Gastroesophageal sphincter (tissue), 3 donors: ENCODE measurements around the gene SPSB3.

Experiments
- POLR2AphosphoS5 ChIP-seq: sonication (generic); formaldehyde crosslinking; IDR thresholded peaks from one replicate; pipeline ENCODE4 v1.6.1; 2017; ENCODE audit warnings: antibody characterized with exemption
- TF ChIP-seq, protein P1 (sequence below), 4 experiments: fragments of 200-600 bp in 2 of 4; fragments of 450-650 bp in 2 of 4; sonication (generic) in 1 of 4; IDR thresholded peaks; one replicate each; pipeline ENCODE4 v1.5.1; 2017 to 2019; ENCODE audit warnings: antibody characterized with exemption in 4 of 4, mild to moderate bottlenecking in 2 of 4, moderate library complexity in 2 of 4

- TF ChIP-seq, protein P1, sequence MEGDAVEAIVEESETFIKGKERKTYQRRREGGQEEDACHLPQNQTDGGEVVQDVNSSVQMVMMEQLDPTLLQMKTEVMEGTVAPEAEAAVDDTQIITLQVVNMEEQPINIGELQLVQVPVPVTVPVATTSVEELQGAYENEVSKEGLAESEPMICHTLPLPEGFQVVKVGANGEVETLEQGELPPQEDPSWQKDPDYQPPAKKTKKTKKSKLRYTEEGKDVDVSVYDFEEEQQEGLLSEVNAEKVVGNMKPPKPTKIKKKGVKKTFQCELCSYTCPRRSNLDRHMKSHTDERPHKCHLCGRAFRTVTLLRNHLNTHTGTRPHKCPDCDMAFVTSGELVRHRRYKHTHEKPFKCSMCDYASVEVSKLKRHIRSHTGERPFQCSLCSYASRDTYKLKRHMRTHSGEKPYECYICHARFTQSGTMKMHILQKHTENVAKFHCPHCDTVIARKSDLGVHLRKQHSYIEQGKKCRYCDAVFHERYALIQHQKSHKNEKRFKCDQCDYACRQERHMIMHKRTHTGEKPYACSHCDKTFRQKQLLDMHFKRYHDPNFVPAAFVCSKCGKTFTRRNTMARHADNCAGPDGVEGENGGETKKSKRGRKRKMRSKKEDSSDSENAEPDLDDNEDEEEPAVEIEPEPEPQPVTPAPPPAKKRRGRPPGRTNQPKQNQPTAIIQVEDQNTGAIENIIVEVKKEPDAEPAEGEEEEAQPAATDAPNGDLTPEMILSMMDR (IDR thresholded peaks at IDR 0.05), result no peak
- no peak for TF ChIP-seq POLR2AphosphoS5
These were observed 9.8 kb upstream of the SPSB3 start for GRCh38 chr16:1791943-1792812.
